ENCODE results near the gene VPS13A. TPM values are rescaled to one million over a fixed set of nuclear protein-coding genes. Genes with fewer than 3 reads are reported as not detected.

VPS13A gene
- total and polyA plus RNA-seq, 9 of the 15 experiments (the other 6 are each of a cell fraction or from before 2014, with no cell fraction given) = 5.6 to 29.9 (median 14.7) TPM

- TF ChIP-seq, protein P1, sequence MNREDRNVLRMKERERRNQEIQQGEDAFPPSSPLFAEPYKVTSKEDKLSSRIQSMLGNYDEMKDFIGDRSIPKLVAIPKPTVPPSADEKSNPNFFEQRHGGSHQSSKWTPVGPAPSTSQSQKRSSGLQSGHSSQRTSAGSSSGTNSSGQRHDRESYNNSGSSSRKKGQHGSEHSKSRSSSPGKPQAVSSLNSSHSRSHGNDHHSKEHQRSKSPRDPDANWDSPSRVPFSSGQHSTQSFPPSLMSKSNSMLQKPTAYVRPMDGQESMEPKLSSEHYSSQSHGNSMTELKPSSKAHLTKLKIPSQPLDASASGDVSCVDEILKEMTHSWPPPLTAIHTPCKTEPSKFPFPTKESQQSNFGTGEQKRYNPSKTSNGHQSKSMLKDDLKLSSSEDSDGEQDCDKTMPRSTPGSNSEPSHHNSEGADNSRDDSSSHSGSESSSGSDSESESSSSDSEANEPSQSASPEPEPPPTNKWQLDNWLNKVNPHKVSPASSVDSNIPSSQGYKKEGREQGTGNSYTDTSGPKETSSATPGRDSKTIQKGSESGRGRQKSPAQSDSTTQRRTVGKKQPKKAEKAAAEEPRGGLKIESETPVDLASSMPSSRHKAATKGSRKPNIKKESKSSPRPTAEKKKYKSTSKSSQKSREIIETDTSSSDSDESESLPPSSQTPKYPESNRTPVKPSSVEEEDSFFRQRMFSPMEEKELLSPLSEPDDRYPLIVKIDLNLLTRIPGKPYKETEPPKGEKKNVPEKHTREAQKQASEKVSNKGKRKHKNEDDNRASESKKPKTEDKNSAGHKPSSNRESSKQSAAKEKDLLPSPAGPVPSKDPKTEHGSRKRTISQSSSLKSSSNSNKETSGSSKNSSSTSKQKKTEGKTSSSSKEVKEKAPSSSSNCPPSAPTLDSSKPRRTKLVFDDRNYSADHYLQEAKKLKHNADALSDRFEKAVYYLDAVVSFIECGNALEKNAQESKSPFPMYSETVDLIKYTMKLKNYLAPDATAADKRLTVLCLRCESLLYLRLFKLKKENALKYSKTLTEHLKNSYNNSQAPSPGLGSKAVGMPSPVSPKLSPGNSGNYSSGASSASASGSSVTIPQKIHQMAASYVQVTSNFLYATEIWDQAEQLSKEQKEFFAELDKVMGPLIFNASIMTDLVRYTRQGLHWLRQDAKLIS (CRISPR knock-in tag; IDR thresholded peaks at IDR 0.05) = peak; percentile 28; the same call in 1 of the 2 replicates
- peak; percentile 66 for TF ChIP-seq RBBP5 (IDR thresholded peaks at IDR 0.05; ENCODE audit: borderline replicate concordance, insufficient read depth, low read length, poor library complexity, severe bottlenecking)
- no peak for TF ChIP-seq HDAC6 (IDR thresholded peaks at IDR 0.05; ENCODE audit: low read depth, low read length)
- no peak for TF ChIP-seq TCF3 (CRISPR knock-in tag; IDR thresholded peaks at IDR 0.05)
- TF ChIP-seq ARID1B (IDR thresholded peaks at IDR 0.05) = no peak
- TF ChIP-seq RBM15 (IDR thresholded peaks at IDR 0.05; ENCODE audit: insufficient read depth, low read length) = no peak
- TF ChIP-seq POLR3G (IDR thresholded peaks at IDR 0.05; ENCODE audit: extremely low read depth, insufficient read length, insufficient replicate concordance) = no peak
- TF ChIP-seq, protein P2, sequence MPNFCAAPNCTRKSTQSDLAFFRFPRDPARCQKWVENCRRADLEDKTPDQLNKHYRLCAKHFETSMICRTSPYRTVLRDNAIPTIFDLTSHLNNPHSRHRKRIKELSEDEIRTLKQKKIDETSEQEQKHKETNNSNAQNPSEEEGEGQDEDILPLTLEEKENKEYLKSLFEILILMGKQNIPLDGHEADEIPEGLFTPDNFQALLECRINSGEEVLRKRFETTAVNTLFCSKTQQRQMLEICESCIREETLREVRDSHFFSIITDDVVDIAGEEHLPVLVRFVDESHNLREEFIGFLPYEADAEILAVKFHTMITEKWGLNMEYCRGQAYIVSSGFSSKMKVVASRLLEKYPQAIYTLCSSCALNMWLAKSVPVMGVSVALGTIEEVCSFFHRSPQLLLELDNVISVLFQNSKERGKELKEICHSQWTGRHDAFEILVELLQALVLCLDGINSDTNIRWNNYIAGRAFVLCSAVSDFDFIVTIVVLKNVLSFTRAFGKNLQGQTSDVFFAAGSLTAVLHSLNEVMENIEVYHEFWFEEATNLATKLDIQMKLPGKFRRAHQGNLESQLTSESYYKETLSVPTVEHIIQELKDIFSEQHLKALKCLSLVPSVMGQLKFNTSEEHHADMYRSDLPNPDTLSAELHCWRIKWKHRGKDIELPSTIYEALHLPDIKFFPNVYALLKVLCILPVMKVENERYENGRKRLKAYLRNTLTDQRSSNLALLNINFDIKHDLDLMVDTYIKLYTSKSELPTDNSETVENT (CRISPR knock-in tag; IDR thresholded peaks at IDR 0.05) = no peak
- TF ChIP-seq, protein P3, sequence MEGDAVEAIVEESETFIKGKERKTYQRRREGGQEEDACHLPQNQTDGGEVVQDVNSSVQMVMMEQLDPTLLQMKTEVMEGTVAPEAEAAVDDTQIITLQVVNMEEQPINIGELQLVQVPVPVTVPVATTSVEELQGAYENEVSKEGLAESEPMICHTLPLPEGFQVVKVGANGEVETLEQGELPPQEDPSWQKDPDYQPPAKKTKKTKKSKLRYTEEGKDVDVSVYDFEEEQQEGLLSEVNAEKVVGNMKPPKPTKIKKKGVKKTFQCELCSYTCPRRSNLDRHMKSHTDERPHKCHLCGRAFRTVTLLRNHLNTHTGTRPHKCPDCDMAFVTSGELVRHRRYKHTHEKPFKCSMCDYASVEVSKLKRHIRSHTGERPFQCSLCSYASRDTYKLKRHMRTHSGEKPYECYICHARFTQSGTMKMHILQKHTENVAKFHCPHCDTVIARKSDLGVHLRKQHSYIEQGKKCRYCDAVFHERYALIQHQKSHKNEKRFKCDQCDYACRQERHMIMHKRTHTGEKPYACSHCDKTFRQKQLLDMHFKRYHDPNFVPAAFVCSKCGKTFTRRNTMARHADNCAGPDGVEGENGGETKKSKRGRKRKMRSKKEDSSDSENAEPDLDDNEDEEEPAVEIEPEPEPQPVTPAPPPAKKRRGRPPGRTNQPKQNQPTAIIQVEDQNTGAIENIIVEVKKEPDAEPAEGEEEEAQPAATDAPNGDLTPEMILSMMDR (IDR thresholded peaks at IDR 0.05 in 2 of 3, conservative IDR thresholded peaks at IDR 0.05 in 1 of 3; ENCODE audit: insufficient read depth in 2 of 3, low read depth in 1 of 3, low read length in 3 of 3) = peak; percentile 26 to 39 (median 27); a peak in 3 of 6 replicates
Observed at GRCh38 chr9:77177143-77177893, at the start of gene VPS13A (continued).

All from K562 (cell line).